Activated CD4-positive, CD25-positive, alpha-beta regulatory T cell (primary cell): ENCODE results near the gene SDE2.
"Not testable (repeated sequence)": the region's sequence is repeated elsewhere in the genome, so short reads cannot be mapped to it uniquely, and the experiment has no call there.

Experiments used
- DNase-seq, 4 experiments: peaks; one replicate each; lab custom pipeline; 2025; lab: John Stamatoyannopoulos, UW

The SDE2 gene

DNA sequence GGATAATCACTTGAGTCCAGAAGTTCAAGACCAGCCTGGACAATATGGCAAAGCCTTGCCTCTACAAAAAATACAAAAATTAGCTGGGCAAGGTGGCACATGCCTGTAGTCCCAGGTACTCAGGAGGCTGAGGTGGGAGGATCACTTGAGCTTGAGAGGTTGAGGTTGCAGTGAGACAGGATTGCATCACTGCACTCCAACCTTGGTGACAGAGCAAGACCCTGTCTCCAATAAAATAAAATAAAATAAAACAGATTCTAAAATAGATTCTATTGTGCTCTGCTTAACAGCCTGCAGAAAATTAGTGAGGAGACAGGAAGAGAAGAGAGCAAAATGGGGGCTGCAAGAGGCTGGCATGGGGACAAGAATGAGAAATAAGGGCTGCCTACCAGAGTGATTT is 7.5 kb upstream of the SDE2 start:
- no peak for DNase-seq

GRCh38 chr1:226004396-226004795 is 5.3 kb upstream of the SDE2 start:
- DNase-seq = no peak

DNA sequence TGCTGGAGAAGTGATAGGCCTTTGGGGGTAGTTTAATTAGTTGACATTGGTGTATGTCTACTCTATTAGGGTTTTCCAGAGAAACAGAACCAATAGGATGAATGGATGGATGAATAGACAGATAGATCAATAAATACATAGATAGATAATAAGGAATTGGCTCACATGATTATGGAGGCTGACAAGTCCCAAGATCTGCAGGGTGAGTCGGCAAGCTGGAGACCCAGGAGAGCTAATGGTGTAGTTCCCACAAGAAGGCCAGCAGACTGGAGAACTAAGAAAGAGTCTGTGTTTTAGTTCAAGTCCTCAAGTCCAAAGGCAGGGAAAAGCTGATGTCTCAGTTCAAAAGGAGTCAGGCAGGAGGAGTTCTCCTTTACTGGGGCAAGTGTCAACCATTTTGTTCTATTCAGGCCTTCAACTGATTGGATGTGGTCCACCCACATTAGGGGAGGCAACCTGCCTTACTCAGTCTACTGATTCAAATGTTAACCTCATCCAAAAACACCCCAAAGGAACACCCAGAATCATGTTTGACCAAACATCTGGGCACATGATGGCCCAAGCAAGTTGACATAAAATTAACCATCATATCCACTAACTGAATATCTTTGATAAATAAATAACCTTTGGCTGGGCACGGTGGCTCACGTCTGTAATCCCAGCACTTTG is 4.5 kb upstream of the SDE2 start:
- DNase-seq = no peak

DNA sequence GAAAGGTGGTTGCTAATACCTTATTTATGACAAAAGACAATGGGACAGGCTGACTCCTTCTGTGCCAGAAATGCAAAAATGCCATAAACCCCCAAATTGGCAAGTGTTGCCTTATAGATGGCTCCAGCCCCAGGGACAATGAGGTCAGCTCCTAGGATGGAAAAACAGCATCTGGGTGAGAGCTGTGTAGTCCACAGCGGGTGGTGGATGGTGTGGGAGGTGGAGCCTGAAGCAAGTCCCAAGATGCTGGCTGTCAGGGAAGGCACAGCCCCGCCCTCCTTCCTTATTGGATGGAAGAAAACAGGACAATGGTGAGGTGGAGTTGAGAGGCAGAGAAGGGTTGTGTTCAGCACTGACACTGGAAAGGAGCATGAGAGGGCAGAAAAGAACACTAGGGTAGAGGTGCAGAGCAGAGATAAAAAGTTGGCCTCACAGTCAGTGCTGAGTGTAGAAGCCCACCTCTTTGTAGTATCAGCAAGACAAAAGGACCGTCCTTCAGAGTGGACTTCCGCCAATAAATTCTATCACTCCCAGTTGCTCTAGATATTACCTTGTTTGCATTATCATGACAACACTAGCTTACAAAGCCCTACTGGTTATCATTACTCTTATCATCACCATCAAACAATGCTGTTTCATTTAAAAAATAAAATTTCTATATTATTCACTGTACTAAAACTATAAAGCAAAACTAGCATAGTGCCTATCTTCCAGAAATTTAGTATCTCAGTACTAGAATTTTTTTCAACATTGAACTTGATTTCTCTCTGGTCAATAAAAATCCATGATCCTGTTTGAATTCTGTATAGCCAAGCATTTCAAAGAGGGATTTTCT is 3.7 kb upstream of the SDE2 start:
- DNase-seq = no peak

- DNase-seq = peak in 1 of 4 experiments; percentile 24
Measured at GRCh38 chr1:226001963-226002666, 3.0 kb upstream of the SDE2 start.

DNA sequence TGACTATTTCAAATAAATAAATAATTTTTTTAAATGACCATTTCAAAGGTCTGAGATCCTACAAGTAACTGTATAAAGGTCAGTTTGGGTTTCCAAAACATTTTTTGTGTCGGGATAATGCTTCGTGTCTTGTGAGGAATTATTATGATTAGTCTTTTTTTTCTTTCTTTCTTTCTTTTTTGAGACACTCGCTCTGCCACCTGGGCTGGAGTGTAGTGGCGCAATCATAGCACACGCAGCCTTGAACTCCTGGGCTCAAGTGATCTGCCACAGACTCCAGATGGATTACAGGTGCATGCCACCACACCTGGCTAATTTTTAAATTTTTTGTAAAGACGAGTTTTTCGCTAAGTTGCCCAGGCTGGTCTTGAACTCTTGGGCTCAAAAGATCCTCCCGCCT is 1.9 kb upstream of the SDE2 start:
- no peak for DNase-seq

- DNase-seq = not testable (repeated sequence)
Measured at GRCh38 chr1:226000493-226001081, 1.4 kb upstream of the SDE2 start.

GRCh38 chr1:225999912-226000337 is 782 bp upstream of the SDE2 start:
- DNase-seq = peak in 1 of 4 experiments; percentile 53

GRCh38 chr1:225998560-225999226 is 450 bp downstream of the SDE2 start:
- DNase-seq = no peak

DNA sequence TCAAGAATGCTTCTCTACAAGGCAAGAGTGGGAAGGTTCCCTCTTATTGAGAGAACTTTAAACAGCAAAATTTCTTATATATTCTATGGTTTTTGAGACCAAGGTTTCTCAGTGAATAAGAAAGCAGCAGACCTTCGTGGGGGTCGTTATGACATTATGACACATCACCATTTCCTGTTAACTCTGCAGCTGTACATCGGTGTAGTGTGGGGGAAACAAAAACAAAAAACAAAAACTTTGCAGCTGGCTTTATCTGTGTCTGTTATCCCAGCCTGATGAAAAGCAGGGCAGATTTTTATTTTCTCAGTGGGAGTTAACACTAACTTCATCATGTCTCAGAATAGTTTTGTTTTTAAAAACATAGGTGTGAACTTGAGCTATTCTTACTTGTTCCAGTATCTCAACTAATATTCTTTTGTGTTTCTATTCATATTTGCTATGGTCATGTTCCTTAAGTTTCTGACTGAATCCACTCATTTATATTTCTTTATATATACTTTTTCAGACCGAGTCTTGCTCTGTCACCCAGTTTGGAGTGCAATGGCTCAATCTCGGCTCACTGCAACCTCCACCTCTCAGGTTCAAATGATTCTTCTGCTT is 2.1 kb downstream of the SDE2 start:
- DNase-seq = no peak

GRCh38 chr1:225995919-225996864 is 3.0 kb downstream of the SDE2 start:
- no peak for DNase-seq

DNA sequence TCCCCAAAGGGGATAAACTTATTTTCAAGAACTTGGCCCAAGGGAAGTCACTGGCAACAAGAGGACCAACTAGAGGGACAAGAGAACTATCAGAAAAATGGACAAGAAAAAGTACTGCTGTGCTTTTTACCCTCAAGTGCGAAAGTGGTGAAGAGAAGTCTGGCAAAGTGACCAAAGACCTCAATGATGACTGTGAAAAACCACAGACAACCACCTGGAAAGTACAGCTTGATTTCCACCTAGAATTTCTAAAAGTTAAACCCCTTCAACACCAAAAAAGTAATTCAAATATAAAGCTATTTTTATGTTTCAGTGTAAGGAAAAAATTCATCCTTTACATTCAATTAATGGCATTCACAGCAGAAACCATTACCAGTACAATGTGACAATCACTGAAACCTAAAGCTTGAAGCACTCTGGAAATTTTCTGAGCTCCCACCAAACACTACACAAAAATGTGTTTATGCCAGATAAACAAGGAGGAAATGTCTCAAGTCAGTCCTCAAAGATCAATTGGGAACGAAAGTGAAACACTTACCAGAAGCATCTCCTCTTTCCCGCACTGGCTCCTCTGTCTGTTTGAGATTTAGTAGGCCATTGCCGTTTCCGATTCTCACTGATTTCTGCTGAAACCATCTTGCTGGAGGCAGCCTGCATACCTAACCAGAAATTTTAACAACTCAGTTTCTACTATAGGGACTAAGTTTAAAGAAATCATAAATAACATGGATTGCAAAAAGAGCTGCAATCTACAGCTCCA is 8.3 kb downstream of the SDE2 start:
- no peak for DNase-seq

DNA sequence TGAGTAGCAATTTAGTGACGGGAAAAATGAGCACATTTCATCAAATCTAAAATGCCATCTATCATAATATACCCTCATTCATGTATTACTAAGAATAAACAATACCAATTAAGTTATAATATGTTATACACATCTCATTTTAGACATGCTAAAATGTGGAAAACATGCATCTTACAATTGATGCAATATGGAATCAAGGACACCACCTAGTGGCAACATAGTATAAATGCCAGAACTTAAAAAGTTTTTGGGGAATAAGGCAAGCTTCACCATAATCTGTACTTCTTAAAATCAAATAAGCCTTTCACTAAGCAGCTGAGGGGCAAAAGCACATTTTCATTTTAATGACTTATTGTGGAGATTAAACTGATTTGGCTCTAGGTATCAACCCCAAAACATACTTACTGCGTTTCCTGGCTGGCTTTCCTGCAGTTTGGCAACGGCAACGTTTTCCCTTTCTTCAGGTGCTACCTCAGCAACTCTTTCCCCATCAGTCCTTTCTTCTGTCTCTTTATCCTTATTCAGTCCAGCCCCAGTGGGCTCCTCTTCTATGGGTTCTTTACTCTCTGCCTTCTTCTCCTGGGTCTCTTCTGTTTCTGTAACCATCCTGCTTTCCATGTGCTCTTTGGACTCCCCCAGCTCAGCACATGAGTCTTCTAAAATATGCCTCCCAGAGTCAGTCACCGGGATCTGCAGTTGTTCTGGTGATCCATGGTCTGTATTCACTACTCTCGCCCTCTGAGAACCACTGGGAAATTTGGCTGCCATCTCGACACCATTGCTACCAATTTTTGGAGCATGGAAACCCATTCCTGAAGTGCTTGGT is 11.4 kb downstream of the SDE2 start:
- DNase-seq = no peak

GRCh38 chr1:225981714-225982113 is 17.4 kb downstream of the SDE2 start:
- no peak for DNase-seq

GRCh38 chr1:225980005-225980836 is 18.9 kb downstream of the SDE2 start:
- DNase-seq = no peak

- no peak for DNase-seq
Measured at GRCh38 chr1:225979421-225979820, 19.7 kb downstream of the SDE2 start.

DNA sequence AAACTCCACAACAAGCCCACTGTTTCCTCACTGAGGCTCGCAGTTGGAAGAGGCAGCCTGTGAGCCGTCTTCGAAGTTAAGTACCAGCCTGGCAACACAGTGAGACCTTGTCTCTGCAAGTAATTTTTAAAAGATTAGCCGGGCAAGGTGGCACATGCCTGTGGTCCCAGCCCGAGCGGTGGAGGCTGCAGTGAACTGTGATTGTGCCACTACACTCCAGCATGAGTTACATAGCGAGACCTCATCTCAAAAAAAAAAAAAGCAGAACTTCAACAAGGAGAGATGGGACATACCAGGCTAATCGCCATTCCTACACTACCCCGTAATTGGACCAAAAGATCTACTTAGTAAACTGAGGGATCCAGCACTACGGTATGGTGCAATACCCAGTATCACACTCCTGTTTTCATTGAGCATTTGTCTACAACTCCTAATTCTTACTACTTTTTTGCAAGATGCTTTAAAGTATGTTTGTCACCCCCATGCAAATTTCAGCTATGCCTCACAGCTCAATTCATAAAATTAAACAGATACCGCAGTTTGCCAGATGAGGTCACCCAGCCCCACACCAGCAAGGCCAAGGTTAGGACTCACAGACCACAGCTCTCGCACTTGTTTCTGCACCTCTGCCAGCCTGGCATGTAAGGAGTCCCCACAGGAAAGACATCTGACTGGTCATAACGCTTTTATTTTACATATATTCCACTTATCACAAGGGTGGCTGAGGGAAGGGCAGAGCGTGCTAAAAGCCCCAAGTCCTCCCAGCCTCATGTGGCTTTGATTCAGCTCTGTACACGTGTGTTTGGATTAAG is 21.0 kb downstream of the SDE2 start:
- no peak for DNase-seq
